ENCODE data around the gene PDGFC. TPM values are rescaled to one million over a fixed set of nuclear protein-coding genes. Genes with fewer than 3 reads are reported as not detected.

PDGFC gene
- total RNA-seq, 1 experiment from 2014 or later: 4.5 TPM

DNA sequence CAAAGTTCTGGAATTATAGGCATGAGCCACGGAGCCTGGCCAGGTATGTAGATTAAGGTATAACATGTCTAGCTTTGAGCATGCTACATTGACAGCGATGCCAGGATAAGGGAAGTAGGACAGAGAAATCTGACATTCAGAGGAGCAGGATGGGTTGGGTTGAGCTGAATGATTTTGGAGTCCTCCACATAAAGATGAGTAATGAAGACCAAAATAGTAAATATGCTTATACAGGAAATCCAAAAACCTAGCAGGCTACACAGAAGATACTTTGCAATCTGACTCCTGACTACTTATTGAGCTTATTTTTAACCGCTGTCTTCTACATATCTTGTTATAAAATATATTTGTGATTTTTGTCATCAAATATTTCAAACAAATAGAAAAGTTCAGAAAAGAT lies 69.7 kb downstream of the PDGFC start:
- no peak overlapping the region for H3K27ac ChIP-seq (ENCODE audit: insufficient read length, low read depth, low read length)
- H3K27me3 Mint-ChIP-seq (ENCODE audit: low read depth): no peaks in the 10 kb centered on the region
- H3K27ac Mint-ChIP-seq: no peak overlapping the region
- H3K9ac ChIP-seq (ENCODE audit: extremely low read depth, insufficient read length, low read length): no peak overlapping the region
- H3K56ac ChIP-seq (ENCODE audit: insufficient read length, low read depth, low read length): no peak overlapping the region
- H3K79me2 ChIP-seq (ENCODE audit: insufficient read depth, low read length): no peaks in the 10 kb centered on the region
- H4K5ac ChIP-seq (ENCODE audit: insufficient read length, low read depth, low read length): no peak overlapping the region
- no peak overlapping the region for H2BK12ac ChIP-seq (ENCODE audit: insufficient read length, low read depth, low read length)
- no peak overlapping the region for H4K91ac ChIP-seq (ENCODE audit: insufficient read length, low read depth, low read length)
- no peaks in the 10 kb centered on the region for H4K20me1 ChIP-seq (ENCODE audit: control insufficient read depth, insufficient read depth, insufficient read length)
- TF ChIP-seq, protein P1, sequence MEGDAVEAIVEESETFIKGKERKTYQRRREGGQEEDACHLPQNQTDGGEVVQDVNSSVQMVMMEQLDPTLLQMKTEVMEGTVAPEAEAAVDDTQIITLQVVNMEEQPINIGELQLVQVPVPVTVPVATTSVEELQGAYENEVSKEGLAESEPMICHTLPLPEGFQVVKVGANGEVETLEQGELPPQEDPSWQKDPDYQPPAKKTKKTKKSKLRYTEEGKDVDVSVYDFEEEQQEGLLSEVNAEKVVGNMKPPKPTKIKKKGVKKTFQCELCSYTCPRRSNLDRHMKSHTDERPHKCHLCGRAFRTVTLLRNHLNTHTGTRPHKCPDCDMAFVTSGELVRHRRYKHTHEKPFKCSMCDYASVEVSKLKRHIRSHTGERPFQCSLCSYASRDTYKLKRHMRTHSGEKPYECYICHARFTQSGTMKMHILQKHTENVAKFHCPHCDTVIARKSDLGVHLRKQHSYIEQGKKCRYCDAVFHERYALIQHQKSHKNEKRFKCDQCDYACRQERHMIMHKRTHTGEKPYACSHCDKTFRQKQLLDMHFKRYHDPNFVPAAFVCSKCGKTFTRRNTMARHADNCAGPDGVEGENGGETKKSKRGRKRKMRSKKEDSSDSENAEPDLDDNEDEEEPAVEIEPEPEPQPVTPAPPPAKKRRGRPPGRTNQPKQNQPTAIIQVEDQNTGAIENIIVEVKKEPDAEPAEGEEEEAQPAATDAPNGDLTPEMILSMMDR (conservative IDR thresholded peaks at IDR 0.05): no peak
- no peak overlapping the region for H2BK15ac ChIP-seq (ENCODE audit: low read depth, low read length)
- H3K79me1 ChIP-seq (ENCODE audit: insufficient read depth, low read depth, low read length, poor library complexity, severe bottlenecking): no peaks in the 10 kb centered on the region
- H2BK20ac ChIP-seq (ENCODE audit: low read depth, low read length, poor library complexity, severe bottlenecking): no peak overlapping the region
- peaks cover 0 to 5% of the 10 kb centered on the region in 2 experiments; a peak in 1 of 4 replicates for H3K4me1 Mint-ChIP-seq
- no peak overlapping the region for H4K8ac ChIP-seq (replicated peaks; ENCODE audit: insufficient read length, low read depth, low read length)
- no peak for DNase-seq
- no peak overlapping the region for H3K4me2 ChIP-seq (ENCODE audit: insufficient read depth, insufficient read length, low read length)
- H3K36me3 Mint-ChIP-seq (ENCODE audit: insufficient read depth in 1 of 3, low read depth in 3 of 3): no peaks in the 10 kb centered on the region
- H3K9me3 ChIP-seq (ENCODE audit: control insufficient read depth, low read depth, low read length): no peaks in the 10 kb centered on the region
- H3K23ac ChIP-seq (ENCODE audit: insufficient read length, low read depth, low read length): no peak overlapping the region
- H3K23me2 ChIP-seq (ENCODE audit: insufficient read length, low read depth, low read length, poor library complexity, severe bottlenecking): no peaks in the 10 kb centered on the region
- no peak overlapping the region for H3K4me3 Mint-ChIP-seq
- H3K4ac ChIP-seq (ENCODE audit: low read depth, low read length): no peak overlapping the region
- H2BK120ac ChIP-seq (ENCODE audit: low read depth, low read length, poor library complexity, severe bottlenecking): no peak overlapping the region
- H3K4me1 ChIP-seq (ENCODE audit: insufficient read depth, low read length): no peaks in the 10 kb centered on the region
- peak overlapping the region; percentile 17 for H3T11ph ChIP-seq (ENCODE audit: low read length)
- no peak overlapping the region for H2AFZ ChIP-seq (ENCODE audit: low read length)
- no peak overlapping the region for H3K14ac ChIP-seq (ENCODE audit: insufficient read depth, low read length)
- H3K18ac ChIP-seq (ENCODE audit: insufficient read length, low read depth, low read length): no peak overlapping the region
- H3K9me3 Mint-ChIP-seq: no peaks in the 10 kb centered on the region
- no peaks in the 10 kb centered on the region for H3K27me3 ChIP-seq (ENCODE audit: insufficient read depth, low read length)
- WGBS (ENCODE audit: extremely low coverage, insufficient read length, low lambda C conversion rate): no CpG with 5 or more reads among the region's 3 CpGs
- H2AK5ac ChIP-seq (ENCODE audit: insufficient read length, low read length): no peak overlapping the region
- H2BK5ac ChIP-seq (ENCODE audit: insufficient read length, low read length): no peak overlapping the region
